AG04450 (cell line): ENCODE data around the gene CYTH3. TPM values are rescaled to one million over a fixed set of nuclear protein-coding genes. Genes with fewer than 3 reads are reported as not detected.
"Not testable (repeated sequence)": the region's sequence is repeated elsewhere in the genome, so short reads cannot be mapped to it uniquely, and the experiment has no call there.

Source experiments
- CTCF ChIA-PET: fragments of 300-600, 350-600 bp; formaldehyde crosslinking; extraction: SDS; loops from one replicate; lab custom pipeline; 2022; ENCODE audit warnings: antibody characterized with exemption, inconsistent platforms; lab: Charles Lee
- POLR2A ChIA-PET: fragments of 350-600 bp; formaldehyde crosslinking; extraction: SDS; loops from one replicate; lab custom pipeline; 2021; ENCODE audit warnings: antibody characterized with exemption, inconsistent platforms; lab: Yijun Ruan, JAX
- DNase-seq: peaks from one replicate; pipeline ENCODE4 v3.0.0-alpha.2; 2011; ENCODE audit warnings: low read depth, low spot score
- H3K27ac ChIP-seq: one replicate; pipeline ENCODE4 v1.5.1; 2012; ENCODE audit warnings: low read depth, low read length, control low read depth
- H3K27me3 ChIP-seq: one replicate; pipeline ENCODE4 v1.6.0; 2012; ENCODE audit warnings: low read length; ENCODE audit not compliant: control insufficient read depth, insufficient read depth
- H3K4me3 ChIP-seq: 2 replicates; pipeline ENCODE4 v1.5.1; 2011; ENCODE audit warnings: mild to moderate bottlenecking, low read depth, low read length, control low read depth
- H3K9me3 ChIP-seq: 2 replicates; pipeline ENCODE4 v1.5.1; 2012; ENCODE audit warnings: low read length; ENCODE audit not compliant: control insufficient read depth, insufficient read depth
- polyA plus RNA-seq: library from polyadenylated mRNA; depleted of rRNA; stranded (reverse); fragments of >200 nt; gene quantifications from 2 replicates; pipeline ENCODE4 v1.2.3, GENCODE V29; 2011
- TF ChIP-seq, protein P1 (sequence below): IDR thresholded peaks from 2 replicates; pipeline ENCODE4 v1.5.1; 2011; ENCODE audit warnings: low read depth, low read length, control low read depth, inconsistent platforms

CYTH3 gene
- polyA plus RNA-seq, 1 experiment: 30.2 TPM

DNA sequence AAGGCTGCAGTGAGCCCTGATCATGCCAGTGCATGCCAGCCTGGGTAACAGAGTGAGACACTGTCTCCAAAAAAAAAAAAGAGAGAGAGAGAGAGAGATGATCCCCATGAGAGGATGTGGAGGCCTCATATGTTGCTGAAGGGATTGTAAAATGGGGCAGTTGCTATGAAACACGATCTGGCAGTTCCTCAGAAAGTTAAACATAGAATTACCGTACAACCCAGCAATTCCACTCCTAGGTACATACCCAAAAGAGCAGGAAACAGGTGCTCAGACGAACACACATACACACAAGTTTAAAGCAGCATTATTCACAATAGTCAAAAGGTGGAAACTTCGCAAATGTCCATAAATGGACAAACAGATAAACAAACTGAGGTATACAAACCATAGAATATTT is 27.4 kb upstream of the CYTH3 start:
- Histone ChIP-seq H3K9me3 (no peaks in the 10 kb centered on the region), H3K27me3 (no peaks in the 10 kb centered on the region), H3K4me3 (no peak overlapping the region), H3K27ac (no peak overlapping the region)
- ChIA-PET CTCF (no interaction called here), POLR2A (no interaction called here)
- no peak for DNase-seq
- TF ChIP-seq, protein P1, sequence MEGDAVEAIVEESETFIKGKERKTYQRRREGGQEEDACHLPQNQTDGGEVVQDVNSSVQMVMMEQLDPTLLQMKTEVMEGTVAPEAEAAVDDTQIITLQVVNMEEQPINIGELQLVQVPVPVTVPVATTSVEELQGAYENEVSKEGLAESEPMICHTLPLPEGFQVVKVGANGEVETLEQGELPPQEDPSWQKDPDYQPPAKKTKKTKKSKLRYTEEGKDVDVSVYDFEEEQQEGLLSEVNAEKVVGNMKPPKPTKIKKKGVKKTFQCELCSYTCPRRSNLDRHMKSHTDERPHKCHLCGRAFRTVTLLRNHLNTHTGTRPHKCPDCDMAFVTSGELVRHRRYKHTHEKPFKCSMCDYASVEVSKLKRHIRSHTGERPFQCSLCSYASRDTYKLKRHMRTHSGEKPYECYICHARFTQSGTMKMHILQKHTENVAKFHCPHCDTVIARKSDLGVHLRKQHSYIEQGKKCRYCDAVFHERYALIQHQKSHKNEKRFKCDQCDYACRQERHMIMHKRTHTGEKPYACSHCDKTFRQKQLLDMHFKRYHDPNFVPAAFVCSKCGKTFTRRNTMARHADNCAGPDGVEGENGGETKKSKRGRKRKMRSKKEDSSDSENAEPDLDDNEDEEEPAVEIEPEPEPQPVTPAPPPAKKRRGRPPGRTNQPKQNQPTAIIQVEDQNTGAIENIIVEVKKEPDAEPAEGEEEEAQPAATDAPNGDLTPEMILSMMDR: no peak

DNA sequence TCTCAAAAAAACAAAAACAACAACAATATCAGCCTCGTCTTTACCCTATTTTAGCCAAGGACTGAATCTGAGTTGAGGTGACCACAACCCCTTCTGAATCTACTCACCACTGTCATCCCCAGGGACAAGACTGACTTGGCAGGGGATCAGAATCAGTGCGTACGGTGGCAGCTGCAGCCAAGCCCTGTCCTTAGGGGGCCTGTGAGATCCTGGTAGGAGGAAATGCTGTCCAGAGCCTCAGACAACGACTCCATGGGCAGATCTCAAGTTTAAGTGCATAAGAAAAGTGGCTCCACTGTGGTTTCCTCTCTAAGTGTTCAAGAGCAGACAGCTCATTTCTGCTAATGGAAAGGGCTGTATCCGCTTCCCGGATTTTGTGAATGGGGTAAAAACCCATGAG is 22.4 kb upstream of the CYTH3 start:
- H3K27me3 ChIP-seq: no peaks in the 10 kb centered on the region
- H3K27ac ChIP-seq: no peak overlapping the region
- H3K9me3 ChIP-seq: no peaks in the 10 kb centered on the region
- TF ChIP-seq, protein P1: no peak
- no peak for DNase-seq
- ChIA-PET CTCF (no interaction called here), POLR2A (interaction anchor here (0.6 kb wide), 1 partner anchor 11 kb away, joined by 3 read pairs; no protein-coding TSS in a partner anchor)
- H3K4me3 ChIP-seq: no peak overlapping the region

DNA sequence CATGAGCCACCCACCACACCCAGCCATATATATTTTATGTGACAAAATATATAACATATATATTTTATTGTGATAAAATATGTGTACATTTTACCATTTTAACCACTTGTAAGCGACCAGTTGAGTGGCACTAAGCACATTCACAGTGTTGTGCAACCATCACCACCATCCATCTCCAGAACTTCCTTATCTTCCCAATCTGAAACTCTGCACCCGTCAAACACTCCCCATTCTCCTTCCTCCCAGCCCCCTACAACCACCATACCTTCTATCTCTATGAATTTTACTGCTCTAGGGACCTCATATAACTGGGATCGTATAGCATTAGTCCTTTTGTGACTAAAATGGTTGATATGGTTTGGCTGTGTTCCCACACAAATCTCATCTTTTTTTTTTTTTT is 20.8 kb upstream of the CYTH3 start:
- CTCF ChIA-PET: interaction anchor here (0.6 kb wide), 1 partner anchor 57 kb away, joined by 5 read pairs; no protein-coding TSS in a partner anchor
- DNase-seq: no peak
- H3K27me3 ChIP-seq: no peaks in the 10 kb centered on the region
- H3K4me3 ChIP-seq: no peak overlapping the region
- H3K27ac ChIP-seq: no peak overlapping the region
- TF ChIP-seq, protein P1: no peak
- H3K9me3 ChIP-seq: no peaks in the 10 kb centered on the region
- POLR2A ChIA-PET: no interaction called here

DNA sequence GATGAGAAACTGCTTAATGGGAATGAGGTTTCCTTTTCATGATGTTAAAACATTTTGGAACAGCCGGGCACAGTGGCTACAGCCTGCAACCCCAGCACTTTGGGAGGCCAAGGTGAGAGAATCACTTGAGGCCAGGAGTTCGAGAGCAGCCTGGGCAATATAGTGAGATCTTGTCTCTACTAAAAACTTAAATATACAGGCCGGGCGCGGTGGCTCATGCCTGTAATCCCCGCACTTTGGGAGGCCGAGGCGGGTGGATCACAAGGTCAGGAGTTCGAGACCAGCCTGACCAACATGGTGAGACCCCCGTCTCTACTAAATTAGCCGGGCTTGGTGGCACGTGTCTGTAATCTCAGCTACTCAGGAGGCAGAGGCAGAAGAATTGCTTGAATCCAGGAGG is 19.5 kb upstream of the CYTH3 start:
- H3K27me3 ChIP-seq, H3K27ac ChIP-seq, CTCF ChIA-PET, DNase-seq, H3K4me3 ChIP-seq, H3K9me3 ChIP-seq, POLR2A ChIA-PET: not testable (repeated sequence)

DNA sequence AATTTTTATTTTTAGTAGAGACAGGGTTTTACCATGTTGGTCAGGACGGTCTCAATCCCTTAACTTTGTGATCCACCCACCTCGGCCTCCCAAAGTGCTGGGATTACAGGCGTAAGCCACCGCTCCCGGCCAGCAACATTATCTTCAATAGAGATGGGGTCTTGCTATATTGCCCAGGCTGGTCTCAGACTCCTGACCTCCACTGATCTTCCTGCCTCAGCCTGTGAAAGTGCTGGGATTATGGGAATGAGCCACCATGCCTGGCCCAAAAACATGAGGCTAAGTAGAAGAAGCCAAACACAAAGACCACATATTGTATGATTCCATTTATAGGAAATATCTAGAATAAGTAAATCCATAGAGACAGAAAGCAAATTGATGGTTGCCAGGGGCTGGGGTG is 19.1 kb upstream of the CYTH3 start:
- H3K27me3 ChIP-seq: no peaks in the 10 kb centered on the region
- TF ChIP-seq, protein P1: no peak
- H3K9me3 ChIP-seq: no peaks in the 10 kb centered on the region
- no peak for DNase-seq
- no peak overlapping the region for H3K27ac ChIP-seq
- POLR2A ChIA-PET: no interaction called here
- no peak overlapping the region for H3K4me3 ChIP-seq
- CTCF ChIA-PET: no interaction called here

DNA sequence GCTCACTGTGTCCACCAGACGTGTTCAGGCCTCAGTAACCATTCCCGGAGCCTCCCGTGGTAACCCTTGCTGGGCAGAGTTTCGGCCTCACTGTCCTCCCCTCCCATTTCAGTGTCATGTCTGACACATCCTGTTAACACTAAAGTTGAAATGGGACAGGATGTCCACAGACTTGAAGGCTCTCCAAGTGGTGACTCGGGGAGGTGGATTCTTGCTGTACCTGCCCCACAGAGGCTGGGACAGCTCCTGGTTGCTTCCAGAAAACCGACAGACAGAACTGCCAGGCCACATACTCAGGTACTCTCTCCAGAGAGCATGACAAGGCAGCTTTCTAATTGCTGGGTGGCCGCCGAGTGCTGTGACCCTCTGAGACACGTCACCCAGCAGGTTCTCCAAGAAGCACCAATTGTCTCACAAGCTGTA is 17.9 kb upstream of the CYTH3 start:
- POLR2A ChIA-PET: no interaction called here
- no peaks in the 10 kb centered on the region for H3K9me3 ChIP-seq
- no peak for DNase-seq
- H3K27me3 ChIP-seq: no peaks in the 10 kb centered on the region
- CTCF ChIA-PET: no interaction called here
- TF ChIP-seq, protein P1: no peak
- H3K27ac ChIP-seq: no peak overlapping the region
- H3K4me3 ChIP-seq: no peak overlapping the region
